Heart left ventricle (tissue), 16 donors: ENCODE data around the gene VSIG10L. TPM values are rescaled to one million over a fixed set of nuclear protein-coding genes. Genes with fewer than 3 reads are reported as not detected.

Experiments used
- ATAC-seq, 4 donors: fragments of 200-7000 bp; cut with Tn5 transposase; one replicate each; pipeline ENCODE4 v1.9.1; 2020 to 2022; ENCODE audit warnings: moderate library complexity in 4 of 4, mild to moderate bottlenecking in 3 of 4, moderate number of reproducible peaks in 1 of 4
- DNase-seq, 5 donors: peaks; one replicate each; pipeline ENCODE4 v3.0.0-alpha.2; 2020
- H3K27ac ChIP-seq, 12 donors: fragments of 200-600 bp; sonication (generic) in 4 of 12; one replicate each; pipeline versions ENCODE4 v1.5.0 to v1.8.0; 2016 to 2022; ENCODE audit warnings: mild to moderate bottlenecking in 2 of 12
- H3K27me3 ChIP-seq, 9 donors: fragments of 200-600 bp; sonication (generic) in 2 of 9; one replicate each; pipeline versions ENCODE4 v1.5.1 to v1.8.0; 2016 to 2022; ENCODE audit warnings: mild to moderate bottlenecking in 3 of 9
- H3K36me3 ChIP-seq, 9 donors: fragments of 200-600 bp; sonication (generic) in 2 of 9; one replicate each; pipeline versions ENCODE4 v1.5.0 to v1.8.0; 2018 to 2022; ENCODE audit warnings: mild to moderate bottlenecking in 2 of 9
- H3K4me1 ChIP-seq, 12 donors: fragments of 200-600 bp; sonication (generic) in 4 of 12; one replicate each; pipeline versions ENCODE4 v1.5.0 to v1.8.0; 2016 to 2022; ENCODE audit warnings: mild to moderate bottlenecking in 3 of 12
- H3K4me3 ChIP-seq, 12 donors: fragments of 200-600 bp; sonication (generic) in 4 of 12; one replicate each; pipeline versions ENCODE4 v1.5.0 to v1.8.0; 2017 to 2022; ENCODE audit warnings: mild to moderate bottlenecking in 9 of 12, moderate library complexity in 4 of 12
- H3K9me3 ChIP-seq, 12 donors: fragments of 200-600 bp; sonication (generic) in 4 of 12; one replicate each; pipeline versions ENCODE4 v1.5.0 to v1.8.0; 2016 to 2022; ENCODE audit warnings: mild to moderate bottlenecking in 1 of 12
- POLR2A ChIP-seq, 2 donors: fragments of 450-650 bp; IDR thresholded peaks; one replicate each; pipeline ENCODE4 v1.6.1; 2017; ENCODE audit warnings: antibody characterized with exemption in 2 of 2, mild to moderate bottlenecking in 2 of 2, moderate library complexity in 2 of 2
- WGBS, 4 donors: extraction: QIAGEN DNeasy Blood & Tissue Kit in 2 of 4; methylation state at CpG; one replicate each; pipeline versions ENCODE4 v1.1.5 to v1.1.7; 2013 to 2018; 5-methylcytosine and 5-hydroxymethylcytosine counted together
- intact Hi-C, 10 donors: fragments of 100-400 bp; cut with DNase I; formaldehyde crosslinking; loops; one replicate each; pipeline versions ENCODE4 v1.11.1 to v1.14.2; 2022
- polyA plus RNA-seq, 2 donors: library from polyadenylated mRNA; stranded (reverse); fragments of 200-250 nt; gene quantifications; one replicate each; pipeline ENCODE4 v1.2.3, GENCODE V29; 2013
- total RNA-seq, 9 donors: library from RNA; depleted of rRNA in 2 of 9; stranded (reverse); fragments of >200 nt in 2 of 9; fragmentation: NEBNext Ultra II Directional in 3 of 9; extraction: Animal tissue kit (Norgen Biotek cat#: 25700) in 3 of 9; gene quantifications; one replicate each; pipeline versions ENCODE4 v1.1.0 to v1.2.4, GENCODE V29; 2016 to 2023
- TF ChIP-seq, protein P1 (sequence below), 12 donors: fragments of 200-600 bp; sonication (generic) in 4 of 12; IDR thresholded peaks; one replicate each; pipeline versions ENCODE4 v1.5.0 to v1.8.0; 2018 to 2022; ENCODE audit warnings: antibody characterized with exemption in 12 of 12, mild to moderate bottlenecking in 5 of 12
- donor health status: ischemic (EF 13 %, LVEDD 7.1; RV severe dilation, severe dysfunction).
- donor health status: healthy with polysubstance abuse.
- donor health status: DM: no; HTN: yes; CAD: no.
- donor health status: DM: no; HTN: no; CAD: no.
- donor health status: ischemic (EF 25% LVEDD 6.9; RV normal size, moderate dysfunction).
- donor health status: ischemic (EF 25% LVEDD 5.7; RV mildly dilated, moderate dysfunction).
- donor health status: healthy.
- donor health status: DM: yes; HTN: yes; CAD: no.
- donor health status: ischemic (EF 35%, LVEDD 5.7; RV mildly dilated, moderate dysfunction).
- donor health status: nonischemic (EF 11% LVEDD 7.7; RV severe dilation, severe dysfunction).
- donor health status: DM: yes; HTN: yes; CAD: no.
- donor health status: PGD.
- donor health status: ischemic (EF 29% LVEDD 5.4; RV normal size, mild dysfunction).
- donor health status: nonischemic (EF 23%, LVEDD 6.1; RV moderate dilation, normal function).

Gene VSIG10L
- total and polyA plus RNA-seq, 11 donors = 0.40 to 1.7 (median 0.75) TPM

DNA sequence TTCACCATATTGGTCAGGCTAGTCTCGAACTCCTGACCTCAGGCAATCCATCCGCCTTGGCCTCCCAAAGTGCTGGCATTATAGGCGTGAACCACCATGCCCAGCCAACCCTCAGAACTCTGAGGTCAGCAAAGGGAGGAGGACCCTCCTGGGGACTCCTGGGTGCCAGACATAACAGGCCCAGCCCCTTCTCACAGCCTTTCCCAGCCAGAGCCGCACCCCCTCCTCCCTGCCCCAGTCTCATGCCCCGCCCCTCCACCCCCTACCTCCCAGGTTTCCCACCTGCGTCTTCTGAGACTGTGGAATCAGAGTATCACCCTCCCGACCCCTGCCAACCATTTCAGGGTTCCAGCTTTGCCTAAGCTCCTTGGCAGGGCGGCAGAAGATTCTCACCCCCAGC lies 25.3 kb downstream of the VSIG10L start:
- Histone ChIP-seq H3K27me3 (peaks cover 4 to 55% (median 13%) of the 10 kb centered on the region in 9 donors), H3K36me3 (no peaks in the 10 kb centered on the region), H3K4me3 (no peak overlapping the region), H3K9me3 (peaks cover 0 to 7% (median 0%) of the 10 kb centered on the region in 12 donors), H3K4me1 (peaks cover 0 to 3% (median 0%) of the 10 kb centered on the region in 12 donors), H3K27ac (no peak overlapping the region)
- intact Hi-C loops = no loop called here
- no peak for ATAC-seq
- DNase-seq = no peak
- TF ChIP-seq, protein P1, sequence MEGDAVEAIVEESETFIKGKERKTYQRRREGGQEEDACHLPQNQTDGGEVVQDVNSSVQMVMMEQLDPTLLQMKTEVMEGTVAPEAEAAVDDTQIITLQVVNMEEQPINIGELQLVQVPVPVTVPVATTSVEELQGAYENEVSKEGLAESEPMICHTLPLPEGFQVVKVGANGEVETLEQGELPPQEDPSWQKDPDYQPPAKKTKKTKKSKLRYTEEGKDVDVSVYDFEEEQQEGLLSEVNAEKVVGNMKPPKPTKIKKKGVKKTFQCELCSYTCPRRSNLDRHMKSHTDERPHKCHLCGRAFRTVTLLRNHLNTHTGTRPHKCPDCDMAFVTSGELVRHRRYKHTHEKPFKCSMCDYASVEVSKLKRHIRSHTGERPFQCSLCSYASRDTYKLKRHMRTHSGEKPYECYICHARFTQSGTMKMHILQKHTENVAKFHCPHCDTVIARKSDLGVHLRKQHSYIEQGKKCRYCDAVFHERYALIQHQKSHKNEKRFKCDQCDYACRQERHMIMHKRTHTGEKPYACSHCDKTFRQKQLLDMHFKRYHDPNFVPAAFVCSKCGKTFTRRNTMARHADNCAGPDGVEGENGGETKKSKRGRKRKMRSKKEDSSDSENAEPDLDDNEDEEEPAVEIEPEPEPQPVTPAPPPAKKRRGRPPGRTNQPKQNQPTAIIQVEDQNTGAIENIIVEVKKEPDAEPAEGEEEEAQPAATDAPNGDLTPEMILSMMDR (IDR thresholded peaks at IDR 0.05) = no peak
- TF ChIP-seq POLR2A (IDR thresholded peaks at IDR 0.05) = no peak
- 55 to 72% (median 58%) methylated on average over 8 of the region's 8 CpGs for WGBS, 4 donors

DNA sequence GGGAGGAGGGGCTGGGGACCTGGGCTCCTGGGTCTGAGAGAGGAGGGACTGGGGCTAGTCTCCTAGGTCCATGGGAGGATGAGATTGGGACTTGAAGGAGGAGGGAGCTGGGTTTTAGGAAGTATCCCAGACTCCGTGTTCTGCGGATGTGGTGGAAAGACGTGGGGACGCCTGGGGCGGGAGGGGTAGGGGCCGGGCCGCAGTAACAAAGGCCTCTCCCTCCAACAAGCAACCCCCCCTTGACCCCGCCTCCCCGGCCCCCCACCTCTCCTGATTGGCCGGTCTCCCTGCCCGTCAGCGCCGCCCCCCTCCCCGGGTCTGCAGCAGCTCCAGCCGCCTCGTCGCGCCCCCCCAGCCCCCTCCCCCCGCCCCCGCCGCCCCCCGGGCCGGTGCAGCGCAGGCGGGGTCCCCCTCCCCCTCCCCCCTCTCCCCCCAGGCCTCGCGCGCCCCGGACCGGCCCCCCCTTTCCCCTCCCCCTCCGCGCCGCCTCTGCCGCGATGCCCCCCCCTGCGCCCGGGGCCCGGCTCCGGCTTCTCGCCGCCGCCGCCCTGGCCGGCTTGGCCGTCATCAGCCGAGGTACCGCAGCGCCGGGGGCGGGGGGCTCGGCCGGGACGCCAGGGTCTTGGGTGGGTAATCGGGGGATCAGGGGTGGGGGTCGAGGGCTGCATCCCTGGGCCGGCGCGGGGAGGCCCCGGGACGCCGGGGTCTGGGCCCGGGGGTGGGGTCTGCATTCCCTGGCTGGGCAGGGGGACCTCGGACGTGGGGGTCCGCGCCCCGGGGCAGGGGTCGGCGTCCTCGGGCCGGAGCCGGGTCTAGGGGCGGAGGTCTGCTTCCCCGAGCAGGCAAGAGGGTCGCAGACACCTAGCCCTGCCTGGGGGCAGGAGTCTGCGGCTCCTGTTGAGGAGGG lies 30.3 kb downstream of the VSIG10L start, which contains the start of gene IGLON5:
IGLON5 (plus strand) TSS at position 294 of the 907 bp plus-strand sequence; CDS start at position 498, 204 bp downstream.
- H3K36me3 ChIP-seq = no peaks in the 10 kb centered on the region
- H3K27ac ChIP-seq = no peak within 1 kb of the TSS
- 2 to 4% (median 2%) methylated on average over 10 to 62 of the region's 76 CpGs for WGBS, 4 donors
- intact Hi-C loops = no loop called here
- DNase-seq = no peak
- H3K4me1 ChIP-seq = peaks cover 0 to 8% (median 0%) of the 10 kb centered on the region in 12 donors
- no peak within 1 kb of the TSS for H3K4me3 ChIP-seq
- peaks cover 4 to 64% (median 31%) of the 10 kb centered on the region in 9 donors for H3K27me3 ChIP-seq
- ATAC-seq = no peak
- TF ChIP-seq POLR2A (IDR thresholded peaks at IDR 0.05) = no peak
- TF ChIP-seq, protein P1 (IDR thresholded peaks at IDR 0.05) = no peak
- peaks cover 0 to 18% (median 11%) of the 10 kb centered on the region in 12 donors for H3K9me3 ChIP-seq

DNA sequence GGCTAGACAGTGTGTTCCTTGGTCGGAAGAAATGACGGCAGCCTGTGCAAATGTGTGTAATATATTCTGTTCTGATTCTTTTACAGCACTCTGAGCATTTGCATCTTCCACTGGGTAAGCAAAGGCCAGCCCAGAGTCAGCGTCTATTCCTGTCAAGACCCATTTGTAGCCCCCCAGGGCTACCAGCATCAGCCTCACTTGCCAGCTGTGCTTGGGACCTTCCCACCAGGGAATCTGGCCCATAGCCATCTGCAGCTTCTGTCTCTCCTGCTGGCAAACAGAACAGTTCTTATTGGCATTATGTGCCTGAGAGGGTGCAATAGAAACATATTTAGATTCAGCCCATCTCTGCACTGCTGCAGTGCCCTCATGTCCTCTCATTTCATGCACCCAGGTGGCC lies 36.5 kb downstream of the VSIG10L start:
- WGBS, 4 donors = 68 to 91% (median 78%) methylated on average over 3 of the region's 3 CpGs
- intact Hi-C loops = no loop called here
- H3K4me3 ChIP-seq = no peak overlapping the region
- H3K27ac ChIP-seq = no peak overlapping the region
- H3K27me3 ChIP-seq = peaks cover 0 to 42% (median 20%) of the 10 kb centered on the region in 9 donors
- H3K9me3 ChIP-seq = peaks cover 0 to 48% (median 25%) of the 10 kb centered on the region in 12 donors
- ATAC-seq = no peak
- no peaks in the 10 kb centered on the region for H3K4me1 ChIP-seq
- no peaks in the 10 kb centered on the region for H3K36me3 ChIP-seq
- DNase-seq = no peak
- TF ChIP-seq, protein P1 (IDR thresholded peaks at IDR 0.05) = no peak
- TF ChIP-seq POLR2A (IDR thresholded peaks at IDR 0.05) = no peak

DNA sequence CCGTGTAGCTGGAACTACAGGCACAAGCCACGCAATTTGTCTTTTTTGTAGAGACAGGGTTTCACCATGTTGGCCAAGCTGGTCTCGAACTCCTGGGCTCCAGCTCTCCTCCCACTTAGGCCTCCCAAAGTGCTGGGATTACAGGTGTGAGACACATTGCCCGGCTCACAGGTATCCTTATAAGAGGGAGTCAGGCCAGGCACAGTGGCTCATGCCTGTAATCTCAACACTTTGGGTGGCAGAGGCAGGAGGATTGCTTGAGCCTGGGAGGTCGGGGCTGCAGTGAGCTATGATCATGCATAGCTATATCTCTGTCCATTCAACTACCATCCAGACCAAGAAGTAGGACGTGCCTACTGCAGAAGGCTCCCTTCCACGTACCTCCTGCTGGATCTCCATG lies 40.7 kb downstream of the VSIG10L start:
- TF ChIP-seq, protein P1 (IDR thresholded peaks at IDR 0.05) = no peak
- TF ChIP-seq POLR2A (IDR thresholded peaks at IDR 0.05) = no peak
- Histone ChIP-seq H3K27ac (no peak overlapping the region), H3K27me3 (peaks cover 0 to 24% (median 0%) of the 10 kb centered on the region in 9 donors), H3K4me1 (no peaks in the 10 kb centered on the region), H3K9me3 (peaks cover 0 to 33% (median 13%) of the 10 kb centered on the region in 12 donors), H3K4me3 (no peak overlapping the region), H3K36me3 (no peaks in the 10 kb centered on the region)
- intact Hi-C loops = no loop called here
- DNase-seq (no peak), ATAC-seq (no peak)
- 68 to 76% (median 73%) methylated on average over 7 of the region's 7 CpGs for WGBS, 4 donors
